ENCODE measurements around the gene DNAH8. TPM values are rescaled to one million over a fixed set of nuclear protein-coding genes. Genes with fewer than 3 reads are reported as not detected.

DNAH8 gene
- total RNA-seq, 2 experiments from 2014 or later, result 0.03 TPM; not detected in 1

GRCh38 chr6:39059496-39060310 is 344.6 kb downstream of the DNAH8 start:
- Mint-ChIP-seq H3K27ac (no peak overlapping the region), H3K36me3 (ENCODE audit: low read depth) (no peaks in the 10 kb centered on the region), H3K4me3 (no peak overlapping the region), H3K27me3 (peaks cover 13% of the 10 kb centered on the region), H3K9me3 (no peaks in the 10 kb centered on the region), H3K4me1 (ENCODE audit: low read depth) (no peaks in the 10 kb centered on the region)
- intact Hi-C loops (cut with DNase I, micrococcal nuclease), result no loop called here
- ATAC-seq (ENCODE audit: poor library complexity) (no peak), DNase-seq (no peak)
- H3K4me3 ChIP-seq (ENCODE audit: low read length), result no peak overlapping the region
- no peak overlapping the region for H3K27ac ChIP-seq (ENCODE audit: low read depth in 1 of 2, low read length in 2 of 2)
- H3K36me3 ChIP-seq (ENCODE audit: insufficient read depth, low read length), result no peaks in the 10 kb centered on the region
- POLR2A ChIA-PET, result no interaction called here
- H3K27me3 ChIP-seq (ENCODE audit: control insufficient read depth in 1 of 2, insufficient read depth in 2 of 2, low read length in 2 of 2), result no peaks in the 10 kb centered on the region
- H3K4me1 ChIP-seq (ENCODE audit: insufficient read depth, low read length), result no peaks in the 10 kb centered on the region
- H3K9me3 ChIP-seq (ENCODE audit: control insufficient read depth in 1 of 2, insufficient read depth in 1 of 2, low read length in 2 of 2), result no peaks in the 10 kb centered on the region
- CTCF ChIA-PET, result no interaction called here
- no peak for TF ChIP-seq CTCF (IDR thresholded peaks at IDR 0.05)

- CTCF ChIA-PET, result no interaction called here
Observed at GRCh38 chr6:39060467-39061160, 345.5 kb downstream of the DNAH8 start.

DNA sequence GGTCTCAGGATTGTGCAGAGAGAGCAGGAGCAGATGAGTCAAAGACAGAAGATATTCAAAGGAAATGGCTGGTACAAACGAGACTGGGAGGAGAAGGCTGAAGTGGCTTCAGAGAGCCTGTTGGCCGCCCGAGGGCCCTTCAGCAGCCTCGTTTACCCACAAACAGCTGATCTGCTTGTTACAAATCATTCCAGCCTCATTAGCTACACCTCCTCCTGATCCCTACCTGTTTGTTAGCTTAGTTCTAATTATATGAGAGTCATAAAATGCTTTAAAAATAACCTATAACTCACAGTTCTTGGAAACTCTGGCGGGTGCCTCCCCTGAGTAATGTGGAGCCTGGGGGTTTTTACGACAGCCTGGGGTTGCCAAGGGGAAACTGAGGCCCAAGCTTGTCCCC is 346.1 kb downstream of the DNAH8 start:
- H3K4me3 ChIP-seq (ENCODE audit: low read length), result no peak overlapping the region
- no peak overlapping the region for H3K27ac ChIP-seq (ENCODE audit: low read depth in 1 of 2, low read length in 2 of 2)
- ATAC-seq (ENCODE audit: poor library complexity) (no peak), DNase-seq (no peak)
- no peaks in the 10 kb centered on the region for H3K36me3 ChIP-seq (ENCODE audit: insufficient read depth, low read length)
- Mint-ChIP-seq H3K36me3 (ENCODE audit: low read depth) (no peaks in the 10 kb centered on the region), H3K27ac (no peak overlapping the region), H3K4me3 (no peak overlapping the region), H3K4me1 (ENCODE audit: low read depth) (no peaks in the 10 kb centered on the region), H3K9me3 (no peaks in the 10 kb centered on the region), H3K27me3 (peaks cover 13% of the 10 kb centered on the region)
- ChIA-PET POLR2A (no interaction called here), CTCF (no interaction called here)
- H3K4me1 ChIP-seq (ENCODE audit: insufficient read depth, low read length), result no peaks in the 10 kb centered on the region
- H3K9me3 ChIP-seq (ENCODE audit: control insufficient read depth in 1 of 2, insufficient read depth in 1 of 2, low read length in 2 of 2), result no peaks in the 10 kb centered on the region
- no peak for TF ChIP-seq CTCF (IDR thresholded peaks at IDR 0.05)
- H3K27me3 ChIP-seq (ENCODE audit: control insufficient read depth in 1 of 2, insufficient read depth in 2 of 2, low read length in 2 of 2), result no peaks in the 10 kb centered on the region
- intact Hi-C loops (cut with DNase I, micrococcal nuclease), result no loop called here

More at GRCh38 chr6:39060467-39061160, 345.5 kb downstream of the DNAH8 start:
- no peak overlapping the region for H3K4me3 Mint-ChIP-seq
- no peaks in the 10 kb centered on the region for H3K36me3 ChIP-seq (ENCODE audit: insufficient read depth, low read length)
- POLR2A ChIA-PET, result no interaction called here
- H3K9me3 ChIP-seq (ENCODE audit: control insufficient read depth in 1 of 2, insufficient read depth in 1 of 2, low read length in 2 of 2), result no peaks in the 10 kb centered on the region
- no peak overlapping the region for H3K4me3 ChIP-seq (ENCODE audit: low read length)
- intact Hi-C loops (cut with DNase I, micrococcal nuclease), result no loop called here
- DNase-seq, result no peak
- no peaks in the 10 kb centered on the region for H3K4me1 ChIP-seq (ENCODE audit: insufficient read depth, low read length)
- peaks cover 13% of the 10 kb centered on the region for H3K27me3 Mint-ChIP-seq
- H3K36me3 Mint-ChIP-seq (ENCODE audit: low read depth), result no peaks in the 10 kb centered on the region
- no peak overlapping the region for H3K27ac Mint-ChIP-seq
- H3K27me3 ChIP-seq (ENCODE audit: control insufficient read depth in 1 of 2, insufficient read depth in 2 of 2, low read length in 2 of 2), result no peaks in the 10 kb centered on the region
- no peak for ATAC-seq (ENCODE audit: poor library complexity)
- no peaks in the 10 kb centered on the region for H3K4me1 Mint-ChIP-seq (ENCODE audit: low read depth)
- H3K9me3 Mint-ChIP-seq, result no peaks in the 10 kb centered on the region
- H3K27ac ChIP-seq (ENCODE audit: low read depth in 1 of 2, low read length in 2 of 2), result no peak overlapping the region
- TF ChIP-seq CTCF (IDR thresholded peaks at IDR 0.05), result no peak

Measured in CD4-positive, alpha-beta T cell (primary cell).